ENCODE measurements around the gene NTSR2. TPM values are rescaled to one million over a fixed set of nuclear protein-coding genes. Genes with fewer than 3 reads are reported as not detected.

The NTSR2 gene
- total RNA-seq, 6 experiments from 2014 or later = not detected

GRCh38 chr2:11679486-11680181 lies 9.6 kb upstream of the NTSR2 start:
- TF ChIP-seq CTCF (IDR thresholded peaks at IDR 0.05) = no peak
- no peak for TF ChIP-seq POLR2A (IDR thresholded peaks at IDR 0.05)
- Histone ChIP-seq H3K27ac (no peak overlapping the region), H3K4me3 (no peak overlapping the region), H3K27me3 (no peaks in the 10 kb centered on the region), H3K9me3 (no peaks in the 10 kb centered on the region), H3K36me3 (no peaks in the 10 kb centered on the region), H3K4me1 (no peaks in the 10 kb centered on the region)
- WGBS (ENCODE audit: insufficient coverage, low coverage, low lambda C conversion rate, missing lambda C conversion rate) = 75% methylated on average over 7 of the region's 13 CpGs
- ATAC-seq (no peak), DNase-seq (no peak)
- intact Hi-C loops (cut with DNase I) = no loop called here

GRCh38 chr2:11679016-11679415 lies 9.0 kb upstream of the NTSR2 start:
- H3K27me3 ChIP-seq = no peaks in the 10 kb centered on the region
- no peak for ATAC-seq
- H3K36me3 ChIP-seq = no peaks in the 10 kb centered on the region
- no peak overlapping the region for H3K4me3 ChIP-seq
- 7% methylated on average over 2 of the region's 7 CpGs for WGBS (ENCODE audit: insufficient coverage, low coverage, low lambda C conversion rate, missing lambda C conversion rate)
- H3K27ac ChIP-seq = no peak overlapping the region
- intact Hi-C loops (cut with DNase I) = no loop called here
- H3K9me3 ChIP-seq = no peaks in the 10 kb centered on the region
- no peak for TF ChIP-seq CTCF (IDR thresholded peaks at IDR 0.05)
- no peaks in the 10 kb centered on the region for H3K4me1 ChIP-seq
- DNase-seq = no peak

- intact Hi-C loops (cut with DNase I) = no loop called here
- Histone ChIP-seq H3K4me3 (no peak overlapping the region), H3K4me1 (no peaks in the 10 kb centered on the region), H3K27ac (no peak overlapping the region), H3K27me3 (no peaks in the 10 kb centered on the region), H3K36me3 (no peaks in the 10 kb centered on the region), H3K9me3 (no peaks in the 10 kb centered on the region)
- 61% methylated on average over 6 of the region's 14 CpGs for WGBS (ENCODE audit: insufficient coverage, low coverage, low lambda C conversion rate, missing lambda C conversion rate)
- ATAC-seq (no peak), DNase-seq (no peak)
- TF ChIP-seq POLR2A (IDR thresholded peaks at IDR 0.05) (no peak), CTCF (IDR thresholded peaks at IDR 0.05) (no peak)
Measured at GRCh38 chr2:11678306-11678960, 8.4 kb upstream of the NTSR2 start.

- H3K9me3 ChIP-seq = no peaks in the 10 kb centered on the region
- no peak overlapping the region for H3K4me3 ChIP-seq
- no peak overlapping the region for H3K27ac ChIP-seq
- ATAC-seq (no peak), DNase-seq (no peak)
- no peaks in the 10 kb centered on the region for H3K4me1 ChIP-seq
- no peaks in the 10 kb centered on the region for H3K27me3 ChIP-seq
- intact Hi-C loops (cut with DNase I) = no loop called here
- WGBS (ENCODE audit: insufficient coverage, low coverage, low lambda C conversion rate, missing lambda C conversion rate) = 31% methylated on average over 5 of the region's 27 CpGs
- no peak for TF ChIP-seq CTCF (IDR thresholded peaks at IDR 0.05)
- no peak for TF ChIP-seq POLR2A (IDR thresholded peaks at IDR 0.05)
- no peaks in the 10 kb centered on the region for H3K36me3 ChIP-seq
Measured at GRCh38 chr2:11677136-11678055, 7.4 kb upstream of the NTSR2 start.

Data from right lobe of liver (tissue), 6 donors.